ENCODE results near the gene PTPRO.

PTPRO gene

GRCh38 chr12:15561396-15561795, 239.1 kb downstream of the PTPRO start:
- DNase-seq (ENCODE audit: low read depth): no peak

- no peak for DNase-seq (ENCODE audit: low read depth)
These were observed 240.0 kb downstream of the PTPRO start for GRCh38 chr12:15562263-15562662.

- peak; percentile 26 for DNase-seq (ENCODE audit: low read depth)
These were observed 241.4 kb downstream of the PTPRO start for GRCh38 chr12:15563663-15564062.

GRCh38 chr12:15574353-15574752, 252.0 kb downstream of the PTPRO start:
- DNase-seq (ENCODE audit: low read depth): no peak

GRCh38 chr12:15575671-15576541, 253.6 kb downstream of the PTPRO start:
- no peak for DNase-seq (ENCODE audit: low read depth)

GRCh38 chr12:15580431-15580830, 258.1 kb downstream of the PTPRO start:
- DNase-seq (ENCODE audit: low read depth): no peak

GRCh38 chr12:15581006-15581405, 258.7 kb downstream of the PTPRO start:
- DNase-seq (ENCODE audit: low read depth): no peak

- DNase-seq (ENCODE audit: low read depth): no peak
These were observed 261.5 kb downstream of the PTPRO start for GRCh38 chr12:15583804-15584203.

GRCh38 chr12:15584366-15585041, 262.2 kb downstream of the PTPRO start:
- peak; percentile 65 for DNase-seq (ENCODE audit: low read depth)

- DNase-seq (ENCODE audit: low read depth): no peak
These were observed 267.2 kb downstream of the PTPRO start for GRCh38 chr12:15589328-15590032.

GRCh38 chr12:15590180-15590826, 268.0 kb downstream of the PTPRO start:
- DNase-seq (ENCODE audit: low read depth): peak; percentile 78

- DNase-seq (ENCODE audit: low read depth): no peak
These were observed 269.5 kb downstream of the PTPRO start for GRCh38 chr12:15591811-15592210.

- peak; percentile 41 for DNase-seq (ENCODE audit: low read depth)
These were observed 270.6 kb downstream of the PTPRO start for GRCh38 chr12:15592934-15593333.

GRCh38 chr12:15596174-15596573, 273.9 kb downstream of the PTPRO start:
- DNase-seq (ENCODE audit: low read depth): no peak

GRCh38 chr12:15597125-15597830, 275.0 kb downstream of the PTPRO start:
- DNase-seq (ENCODE audit: low read depth): no peak

- peak; percentile 5 for DNase-seq (ENCODE audit: low read depth)
These were observed 277.1 kb downstream of the PTPRO start for GRCh38 chr12:15599266-15600037.

- no peak for DNase-seq (ENCODE audit: low read depth)
These were observed 278.1 kb downstream of the PTPRO start for GRCh38 chr12:15600223-15600935.

GRCh38 chr12:15601210-15601800, 279.0 kb downstream of the PTPRO start:
- peak; percentile 91 for DNase-seq (ENCODE audit: low read depth)

- DNase-seq (ENCODE audit: low read depth): peak; percentile 8
These were observed 279.9 kb downstream of the PTPRO start for GRCh38 chr12:15602051-15602672.
